HCT116 (cell line): ENCODE measurements around the gene PGM2L1. TPM values are rescaled to one million over a fixed set of nuclear protein-coding genes. Genes with fewer than 3 reads are reported as not detected.

ENCODE experiments used
- ATAC-seq: fragments of 200-7000 bp; cut with Tn5 transposase; 2 replicates; pipeline ENCODE4 v1.9.1; 2020; ENCODE audit warnings: mild to moderate bottlenecking, moderate library complexity
- BruUV-seq: library from RNA; stranded (reverse); fragments of 400-500 nt; replicated peaks from 2 replicates; lab custom pipeline; 2021; lab: Mats Ljungman, UMichigan
- CTCF ChIA-PET: fragments of 300-600 bp; sonication (Branson Sonifier 250); formaldehyde crosslinking; loops from one replicate; lab custom pipeline; 2021; ENCODE audit warnings: antibody characterized with exemption; lab: Charles Lee
- POLR2A ChIA-PET: fragments of 300-600, 350-600 bp; sonication (Branson Sonifier 250); formaldehyde crosslinking; loops from one replicate; lab custom pipeline; 2021; ENCODE audit warnings: antibody characterized with exemption; lab: Charles Lee
- RAD21 ChIA-PET, 2 experiments: fragments of 300-600 bp; sonication (Branson Sonifier 250); formaldehyde crosslinking; loops; one replicate each; lab custom pipeline; 2023; ENCODE audit warnings: low total read pairs in 2 of 2; ENCODE audit not compliant: uncharacterized antibody in 2 of 2, unreplicated experiment in 2 of 2, low non-redundant PET in 1 of 2; lab: Charles Lee
- DNase-seq: peaks from one replicate; pipeline ENCODE4 v3.0.0-alpha.2; 2010; ENCODE audit warnings: low read depth, low spot score
- H2AFZ ChIP-seq: fragments of 200-600 bp; shearing (Covaris generic), sonication (generic); 2 replicates; pipeline ENCODE4 v1.6.1; 2017; ENCODE audit warnings: low read depth, mixed run types, mixed read lengths, antibody characterized with exemption, low read length; ENCODE audit not compliant: poor library complexity, severe bottlenecking
- H3K27ac ChIP-seq: 2 replicates; pipeline ENCODE4 v1.5.1; 2012; ENCODE audit warnings: low read depth, low read length
- H3K27me3 ChIP-seq: fragments of 200-600 bp; sonication (generic); 2 replicates; pipeline ENCODE4 v1.6.1; 2016; ENCODE audit warnings: mixed run types, low read length, mixed read lengths; ENCODE audit not compliant: insufficient read depth
- H3K36me3 ChIP-seq, 2 experiments: fragments of 200-500 bp in 1 of 2; fragments of 200-600 bp in 1 of 2; sonication (Bioruptor generic) in 1 of 2; sonication (generic) in 1 of 2; 2 replicates each; pipeline versions ENCODE4 v1.5.1 to v1.6.1; 2014 to 2016; ENCODE audit warnings: low read length in 2 of 2, inconsistent platforms in 1 of 2, mixed read lengths in 1 of 2, mixed run types in 1 of 2; ENCODE audit not compliant: insufficient read depth in 2 of 2, control insufficient read depth in 1 of 2
- H3K4me1 ChIP-seq, 2 experiments: fragments of 200-600 bp in 1 of 2; sonication (generic) in 1 of 2; 2 replicates each; pipeline versions ENCODE4 v1.5.1 to v1.6.1; 2012 to 2017; ENCODE audit warnings: low read length in 2 of 2, inconsistent platforms in 1 of 2, mild to moderate bottlenecking in 1 of 2, mixed read lengths in 1 of 2, mixed run types in 1 of 2, moderate library complexity in 1 of 2; ENCODE audit not compliant: insufficient read depth in 2 of 2, control insufficient read depth in 1 of 2
- H3K4me2 ChIP-seq: fragments of 200-600 bp; sonication (generic); 2 replicates; pipeline ENCODE4 v1.6.1; 2017; ENCODE audit warnings: mixed run types, low read length, mixed read lengths
- H3K4me3 ChIP-seq, 2 experiments: fragments of 200-600 bp in 1 of 2; sonication (generic) in 1 of 2; replicated peaks in 1 of 2; 2 replicates each; pipeline ENCODE4 v1.5.1; 2011 to 2016; ENCODE audit warnings: low read length in 2 of 2, control low read depth in 1 of 2, low read depth in 1 of 2, mild to moderate bottlenecking in 1 of 2, mixed read lengths in 1 of 2, mixed run types in 1 of 2
- H3K79me2 ChIP-seq: fragments of 200-600 bp; sonication (generic); 2 replicates; pipeline ENCODE4 v1.6.1; 2017; ENCODE audit warnings: mild to moderate bottlenecking, mixed run types, low read length, moderate library complexity, mixed read lengths; ENCODE audit not compliant: insufficient read depth
- H3K9ac ChIP-seq: fragments of 200-600 bp; sonication (generic); 2 replicates; pipeline ENCODE4 v1.6.1; 2016; ENCODE audit warnings: low read length, mixed read lengths
- H3K9me2 ChIP-seq: fragments of 200-600 bp; sonication (generic), shearing (Covaris generic); 2 replicates; pipeline ENCODE4 v1.6.1; 2017; ENCODE audit warnings: mixed run types, mild to moderate bottlenecking, moderate library complexity; ENCODE audit not compliant: insufficient read depth
- H3K9me3 ChIP-seq, 2 experiments: fragments of 200-500 bp in 1 of 2; fragments of 200-600 bp in 1 of 2; sonication (Bioruptor generic) in 1 of 2; sonication (generic) in 1 of 2; 2 replicates each; pipeline ENCODE4 v1.6.1; 2014 to 2017; ENCODE audit warnings: low read length in 2 of 2, mixed read lengths in 2 of 2, inconsistent platforms in 1 of 2, low read depth in 1 of 2, mild to moderate bottlenecking in 1 of 2, mixed run types in 1 of 2, moderate library complexity in 1 of 2; ENCODE audit not compliant: control insufficient read depth in 1 of 2, insufficient read depth in 1 of 2
- H4K20me1 ChIP-seq: fragments of 200-600 bp; sonication (generic), shearing (Covaris generic); 2 replicates; pipeline ENCODE4 v1.6.1; 2017; ENCODE audit warnings: mixed run types, mild to moderate bottlenecking, moderate library complexity; ENCODE audit not compliant: insufficient read depth
- CBX3 ChIP-seq: IDR thresholded peaks from 2 replicates; pipeline ENCODE4 v1.6.1; 2012; ENCODE audit warnings: low read depth
- EGR1 ChIP-seq: IDR thresholded peaks from 2 replicates; pipeline ENCODE4 v1.6.1; 2012; ENCODE audit warnings: low read depth
- ELF1 ChIP-seq: IDR thresholded peaks from 2 replicates; pipeline ENCODE4 v1.6.1; 2012; ENCODE audit warnings: low read depth, borderline replicate concordance
- EZH2 ChIP-seq: fragments of 200-600 bp; sonication (generic); IDR thresholded peaks from 2 replicates; pipeline ENCODE4 v1.6.1; 2017; ENCODE audit warnings: antibody characterized with exemption, mixed run types
- JUND ChIP-seq: IDR thresholded peaks from 2 replicates; pipeline ENCODE4 v1.6.1; 2012
- POLR2A ChIP-seq: IDR thresholded peaks from 2 replicates; pipeline ENCODE4 v1.7.0; 2011; ENCODE audit warnings: borderline replicate concordance; ENCODE audit not compliant: insufficient read depth, insufficient read length; ENCODE audit errors: extremely low read depth
- RAD21 ChIP-seq: IDR thresholded peaks from 2 replicates; pipeline ENCODE4 v1.6.1; 2012; ENCODE audit warnings: low read depth, mild to moderate bottlenecking
- SIN3A ChIP-seq: IDR thresholded peaks from 2 replicates; pipeline ENCODE4 v1.6.1; 2012; ENCODE audit warnings: low read depth
- SRF ChIP-seq: IDR thresholded peaks from 2 replicates; pipeline ENCODE4 v1.6.1; 2012; ENCODE audit warnings: low read depth
- YY1 ChIP-seq: IDR thresholded peaks from 2 replicates; pipeline ENCODE4 v1.6.1; 2011; ENCODE audit warnings: low read length, low read depth, moderate library complexity, mild to moderate bottlenecking; ENCODE audit not compliant: insufficient replicate concordance; ENCODE audit errors: extremely low read depth
- ZNF274 ChIP-seq: fragments of 200-500 bp; sonication (Bioruptor generic); IDR thresholded peaks from 2 replicates; pipeline ENCODE4 v1.6.1; 2014; ENCODE audit warnings: mild to moderate bottlenecking, low read depth, low read length, inconsistent platforms
- intact Hi-C: fragments of 100-400 bp; cut with micrococcal nuclease; formaldehyde crosslinking; loops from 2 replicates; pipeline ENCODE4 v1.10.0; 2022
- total RNA-seq: library from RNA; stranded (reverse); gene quantifications from one replicate; pipeline ENCODE4 v1.2.1, GENCODE V29; 2021; ENCODE audit not compliant: unreplicated experiment
- TF ChIP-seq, protein P1 (sequence below): IDR thresholded peaks from 2 replicates; pipeline ENCODE4 v1.6.1; 2012
- TF ChIP-seq, protein P2 (sequence below), 3 experiments: fragments of 200-600 bp in 1 of 3; sonication (generic) in 1 of 3; IDR thresholded peaks in 2 of 3; conservative IDR thresholded peaks in 1 of 3; 2 replicates each; pipeline ENCODE4 v1.5.1; 2012 to 2017; ENCODE audit warnings: low read depth in 2 of 3, low read length in 2 of 3, antibody characterized with exemption in 1 of 3, borderline replicate concordance in 1 of 3, control low read depth in 1 of 3, mild to moderate bottlenecking in 1 of 3, mixed read lengths in 1 of 3, mixed run types in 1 of 3, moderate library complexity in 1 of 3; ENCODE audit not compliant: insufficient read depth in 1 of 3
- TF ChIP-seq, protein P3 (sequence below): IDR thresholded peaks from 2 replicates; pipeline ENCODE4 v1.6.1; 2012

The PGM2L1 gene
- total RNA-seq, 1 experiment from 2014 or later = 4.9 TPM

DNA sequence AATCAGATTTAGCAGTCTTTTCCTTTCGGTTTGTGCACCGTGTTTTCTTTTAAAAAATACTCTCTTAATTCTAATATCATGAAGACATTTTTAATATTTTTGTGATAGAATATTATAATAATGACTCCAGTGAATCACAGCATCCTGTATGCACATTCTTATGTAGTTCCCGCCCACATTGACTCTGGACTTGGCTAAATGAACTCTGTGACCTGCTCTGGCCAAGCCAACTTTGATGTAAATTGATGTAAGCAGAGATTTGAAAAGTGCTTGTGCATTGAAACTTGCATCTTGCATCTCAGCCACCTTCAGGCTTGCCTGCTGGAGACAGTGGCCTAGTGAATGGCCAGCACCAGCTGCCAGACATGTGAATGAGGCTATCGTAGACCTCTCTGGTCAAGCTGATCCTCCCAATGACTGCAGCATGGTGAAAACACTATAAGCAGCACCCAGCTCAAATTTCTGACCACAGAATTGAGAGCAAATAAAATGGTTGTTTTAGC is 29.2 kb upstream of the PGM2L1 start:
- H3K79me2 ChIP-seq = no peaks in the 10 kb centered on the region
- no peak overlapping the region for H3K4me2 ChIP-seq
- no peak overlapping the region for H3K4me3 ChIP-seq
- POLR2A ChIA-PET = no interaction called here
- no peaks in the 10 kb centered on the region for H3K9me2 ChIP-seq
- TF ChIP-seq EZH2 (no peak), JUND (no peak), EGR1 (no peak), YY1 (no peak), ELF1 (no peak), SIN3A (no peak), ZNF274 (no peak), SRF (no peak), RAD21 (no peak), CBX3 (no peak), POLR2A (no peak)
- TF ChIP-seq, protein P1, sequence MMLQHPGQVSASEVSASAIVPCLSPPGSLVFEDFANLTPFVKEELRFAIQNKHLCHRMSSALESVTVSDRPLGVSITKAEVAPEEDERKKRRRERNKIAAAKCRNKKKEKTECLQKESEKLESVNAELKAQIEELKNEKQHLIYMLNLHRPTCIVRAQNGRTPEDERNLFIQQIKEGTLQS = no peak
- TF ChIP-seq, protein P2, sequence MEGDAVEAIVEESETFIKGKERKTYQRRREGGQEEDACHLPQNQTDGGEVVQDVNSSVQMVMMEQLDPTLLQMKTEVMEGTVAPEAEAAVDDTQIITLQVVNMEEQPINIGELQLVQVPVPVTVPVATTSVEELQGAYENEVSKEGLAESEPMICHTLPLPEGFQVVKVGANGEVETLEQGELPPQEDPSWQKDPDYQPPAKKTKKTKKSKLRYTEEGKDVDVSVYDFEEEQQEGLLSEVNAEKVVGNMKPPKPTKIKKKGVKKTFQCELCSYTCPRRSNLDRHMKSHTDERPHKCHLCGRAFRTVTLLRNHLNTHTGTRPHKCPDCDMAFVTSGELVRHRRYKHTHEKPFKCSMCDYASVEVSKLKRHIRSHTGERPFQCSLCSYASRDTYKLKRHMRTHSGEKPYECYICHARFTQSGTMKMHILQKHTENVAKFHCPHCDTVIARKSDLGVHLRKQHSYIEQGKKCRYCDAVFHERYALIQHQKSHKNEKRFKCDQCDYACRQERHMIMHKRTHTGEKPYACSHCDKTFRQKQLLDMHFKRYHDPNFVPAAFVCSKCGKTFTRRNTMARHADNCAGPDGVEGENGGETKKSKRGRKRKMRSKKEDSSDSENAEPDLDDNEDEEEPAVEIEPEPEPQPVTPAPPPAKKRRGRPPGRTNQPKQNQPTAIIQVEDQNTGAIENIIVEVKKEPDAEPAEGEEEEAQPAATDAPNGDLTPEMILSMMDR (IDR thresholded peaks at IDR 0.05 in 2 of 3, conservative IDR thresholded peaks at IDR 0.05 in 1 of 3; ENCODE audit: borderline replicate concordance in 1 of 3, insufficient read depth in 1 of 3, low read depth in 2 of 3, low read length in 2 of 3) = no peak
- TF ChIP-seq, protein P3, sequence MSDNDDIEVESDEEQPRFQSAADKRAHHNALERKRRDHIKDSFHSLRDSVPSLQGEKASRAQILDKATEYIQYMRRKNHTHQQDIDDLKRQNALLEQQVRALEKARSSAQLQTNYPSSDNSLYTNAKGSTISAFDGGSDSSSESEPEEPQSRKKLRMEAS = no peak
- DNase-seq (no peak), ATAC-seq (no peak)
- H3K9me3 ChIP-seq = no peaks in the 10 kb centered on the region
- no peaks in the 10 kb centered on the region for H3K27me3 ChIP-seq
- H4K20me1 ChIP-seq = no peaks in the 10 kb centered on the region
- no peak overlapping the region for H2AFZ ChIP-seq
- RAD21 ChIA-PET = no interaction called here
- CTCF ChIA-PET = interaction anchor here (0.7 kb wide), 1 partner anchor 23 kb away, joined by 3 read pairs; no protein-coding TSS in a partner anchor
- H3K9ac ChIP-seq = no peak overlapping the region
- intact Hi-C loops = no loop called here
- H3K36me3 ChIP-seq = no peaks in the 10 kb centered on the region
- BruUV-seq = no TSS peak
- H3K4me1 ChIP-seq = no peaks in the 10 kb centered on the region
- no peak overlapping the region for H3K27ac ChIP-seq
